Activated T-cell treated with anti-CD3 and anti-CD28 coated beads, Interleukin-2, amount 50 U/mL, for 72 hours (primary cell): ENCODE measurements around the gene UBR1. TPM values are rescaled to one million over a fixed set of nuclear protein-coding genes. Genes with fewer than 3 reads are reported as not detected.
"Not testable (repeated sequence)": the region's sequence is repeated elsewhere in the genome, so short reads cannot be mapped to it uniquely, and the experiment has no call there.

ENCODE experiments used
- ATAC-seq, 2 donors: fragments of 150-1000 bp; cut with Tn5 transposase; replicated peaks in 1 of 2; 2 replicates each; pipeline ENCODE4 v1.10.0; 2021; ENCODE audit warnings: moderate library complexity in 2 of 2, mild to moderate bottlenecking in 1 of 2
- DNase-seq, 2 donors: peaks; one replicate each; pipeline ENCODE4 v3.0.0; 2021 to 2022; ENCODE audit warnings: mixed read lengths in 1 of 2
- H3K27ac Mint-ChIP-seq: one replicate; pipeline ENCODE4 v1.8.0; 2022; ENCODE audit warnings: mild to moderate bottlenecking, moderate library complexity, mixed read lengths
- H3K27me3 Mint-ChIP-seq: one replicate; pipeline ENCODE4 v1.8.0; 2022; ENCODE audit warnings: low read depth, mixed read lengths
- H3K36me3 Mint-ChIP-seq, 2 donors: one replicate each; pipeline ENCODE4 v1.8.0; 2022; ENCODE audit warnings: mixed read lengths in 2 of 2, mild to moderate bottlenecking in 1 of 2; ENCODE audit not compliant: insufficient read depth in 2 of 2
- H3K4me1 Mint-ChIP-seq: one replicate; pipeline ENCODE4 v1.8.0; 2022; ENCODE audit warnings: low read depth, mixed read lengths
- H3K4me3 Mint-ChIP-seq, 2 donors: one replicate each; pipeline ENCODE4 v1.8.0; 2022; ENCODE audit warnings: mild to moderate bottlenecking in 2 of 2, mixed read lengths in 2 of 2, moderate library complexity in 2 of 2
- H3K9me3 Mint-ChIP-seq, 2 donors: one replicate each; pipeline ENCODE4 v1.8.0; 2022; ENCODE audit warnings: mixed read lengths in 2 of 2
- total RNA-seq, 2 donors: library from RNA; stranded (reverse); gene quantifications; one replicate each; pipeline ENCODE4 v1.2.3, GENCODE V29; 2022

UBR1 gene
- total RNA-seq, 2 donors from 2014 or later = 33.1 to 37.5 TPM

GRCh38 chr15:43071451-43071850 lies 34.4 kb downstream of the UBR1 start:
- Mint-ChIP-seq H3K4me3 (no peak overlapping the region), H3K27me3 (no peaks in the 10 kb centered on the region), H3K36me3 (peaks cover 7 to 28% of the 10 kb centered on the region in 2 donors), H3K27ac (no peak overlapping the region), H3K4me1 (peaks cover 11% of the 10 kb centered on the region), H3K9me3 (no peaks in the 10 kb centered on the region)
- DNase-seq (no peak), ATAC-seq (no peak)

- Mint-ChIP-seq H3K9me3 (no peaks in the 10 kb centered on the region), H3K27ac (no peak overlapping the region), H3K4me3 (no peak overlapping the region), H3K4me1 (peaks cover 11% of the 10 kb centered on the region), H3K27me3 (no peaks in the 10 kb centered on the region), H3K36me3 (peaks cover 7 to 32% of the 10 kb centered on the region in 2 donors)
- DNase-seq (no peak), ATAC-seq (no peak)
Observed at GRCh38 chr15:43070893-43071292, 34.9 kb downstream of the UBR1 start.

DNA sequence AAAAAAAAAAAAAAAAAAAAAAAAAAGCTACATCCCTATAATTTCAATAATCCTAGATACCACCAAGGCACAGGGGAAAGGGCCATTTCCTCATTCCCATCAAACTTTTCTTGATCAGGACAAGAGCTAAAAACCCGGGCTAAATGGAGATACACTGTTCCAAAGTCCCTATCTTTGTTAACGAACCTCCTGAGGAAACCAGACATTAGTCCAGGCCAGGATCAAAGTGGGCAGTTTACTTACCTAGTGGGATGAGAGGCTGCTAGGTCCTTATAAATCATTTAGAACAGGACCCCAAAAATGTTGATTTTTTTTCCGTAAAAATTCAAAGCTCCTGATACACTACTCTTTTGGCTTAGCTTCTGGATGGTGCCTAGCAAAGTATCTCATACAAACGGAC lies 35.6 kb downstream of the UBR1 start:
- no peaks in the 10 kb centered on the region for H3K9me3 Mint-ChIP-seq
- no peak for ATAC-seq
- DNase-seq = no peak
- H3K4me3 Mint-ChIP-seq = no peak overlapping the region
- H3K27me3 Mint-ChIP-seq = no peaks in the 10 kb centered on the region
- no peak overlapping the region for H3K27ac Mint-ChIP-seq
- peaks cover 10 to 32% of the 10 kb centered on the region in 2 donors for H3K36me3 Mint-ChIP-seq
- H3K4me1 Mint-ChIP-seq = peaks cover 11% of the 10 kb centered on the region

GRCh38 chr15:43067717-43068461 lies 37.9 kb downstream of the UBR1 start:
- H3K4me3 Mint-ChIP-seq = peak overlapping the region in 1 of 2 donors; percentile 47
- peaks cover 9 to 19% of the 10 kb centered on the region in 2 donors for H3K36me3 Mint-ChIP-seq
- H3K27ac Mint-ChIP-seq = peak overlapping the region; percentile 88
- peak; percentile 44 to 59 for DNase-seq
- H3K4me1 Mint-ChIP-seq = peaks cover 11% of the 10 kb centered on the region
- H3K9me3 Mint-ChIP-seq = no peaks in the 10 kb centered on the region
- no peaks in the 10 kb centered on the region for H3K27me3 Mint-ChIP-seq
- peak; percentile 98 to 99 for ATAC-seq

- no peaks in the 10 kb centered on the region for H3K27me3 Mint-ChIP-seq
- no peaks in the 10 kb centered on the region for H3K9me3 Mint-ChIP-seq
- DNase-seq (no peak), ATAC-seq (no peak)
- no peak overlapping the region for H3K27ac Mint-ChIP-seq
- H3K36me3 Mint-ChIP-seq = peaks cover 5 to 21% of the 10 kb centered on the region in 2 donors
- no peak overlapping the region for H3K4me3 Mint-ChIP-seq
- no peaks in the 10 kb centered on the region for H3K4me1 Mint-ChIP-seq
Observed at GRCh38 chr15:43056696-43057095, 49.1 kb downstream of the UBR1 start.

DNA sequence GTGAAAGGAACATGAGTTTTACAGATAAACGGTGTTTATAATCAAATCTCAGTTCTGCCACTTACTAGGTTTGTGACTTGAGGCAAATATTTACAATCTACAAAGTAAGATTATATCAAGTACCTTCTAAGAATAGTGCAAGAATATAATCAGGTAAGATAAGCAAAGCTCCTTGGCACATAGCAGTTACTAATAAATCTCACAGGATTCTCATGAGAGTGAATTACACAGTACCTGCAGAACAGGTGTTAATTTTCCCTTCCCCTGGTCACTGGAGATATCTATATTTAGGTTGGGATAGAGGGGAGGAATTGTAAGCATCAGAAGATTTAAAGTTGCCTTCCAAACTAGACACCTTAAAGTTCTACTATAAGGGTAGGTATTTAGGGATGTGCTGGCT lies 53.0 kb downstream of the UBR1 start:
- ATAC-seq (no peak), DNase-seq (no peak)
- Mint-ChIP-seq H3K4me3 (no peak overlapping the region), H3K4me1 (no peaks in the 10 kb centered on the region), H3K27ac (peak overlapping the region; percentile 18), H3K9me3 (no peaks in the 10 kb centered on the region), H3K36me3 (peaks cover 5 to 17% of the 10 kb centered on the region in 2 donors), H3K27me3 (no peaks in the 10 kb centered on the region)

- ATAC-seq = no peak
- no peaks in the 10 kb centered on the region for H3K9me3 Mint-ChIP-seq
- no peaks in the 10 kb centered on the region for H3K27me3 Mint-ChIP-seq
- H3K27ac Mint-ChIP-seq = peak overlapping the region; percentile 31
- no peaks in the 10 kb centered on the region for H3K4me1 Mint-ChIP-seq
- H3K4me3 Mint-ChIP-seq = no peak overlapping the region
- H3K36me3 Mint-ChIP-seq = peaks cover 10 to 27% of the 10 kb centered on the region in 2 donors
- DNase-seq = no peak
Observed at GRCh38 chr15:43048935-43049334, 56.9 kb downstream of the UBR1 start.

DNA sequence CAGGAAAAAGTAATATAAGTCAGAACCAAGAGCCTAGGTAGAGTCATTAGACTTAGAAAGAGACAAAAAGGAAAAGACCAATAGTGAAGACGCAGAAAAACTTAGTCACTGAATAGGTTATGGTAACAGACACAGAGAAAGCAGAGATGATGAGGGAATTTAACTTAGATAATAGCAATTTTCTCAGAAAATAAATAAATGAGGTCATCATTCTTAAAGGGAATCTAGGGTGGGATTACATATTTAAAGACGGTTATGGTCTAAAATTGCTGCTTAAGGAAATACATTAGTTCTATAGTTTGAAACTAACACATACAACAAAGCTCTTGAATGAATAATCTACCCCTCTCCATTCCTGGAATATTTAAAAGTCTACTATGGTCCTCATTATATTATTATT lies 59.4 kb downstream of the UBR1 start:
- H3K9me3 Mint-ChIP-seq = no peaks in the 10 kb centered on the region
- H3K27me3 Mint-ChIP-seq = no peaks in the 10 kb centered on the region
- H3K36me3 Mint-ChIP-seq = peaks cover 9 to 33% of the 10 kb centered on the region in 2 donors
- DNase-seq (no peak), ATAC-seq (no peak)
- no peak overlapping the region for H3K4me3 Mint-ChIP-seq
- H3K4me1 Mint-ChIP-seq = no peaks in the 10 kb centered on the region
- H3K27ac Mint-ChIP-seq = no peak overlapping the region

DNA sequence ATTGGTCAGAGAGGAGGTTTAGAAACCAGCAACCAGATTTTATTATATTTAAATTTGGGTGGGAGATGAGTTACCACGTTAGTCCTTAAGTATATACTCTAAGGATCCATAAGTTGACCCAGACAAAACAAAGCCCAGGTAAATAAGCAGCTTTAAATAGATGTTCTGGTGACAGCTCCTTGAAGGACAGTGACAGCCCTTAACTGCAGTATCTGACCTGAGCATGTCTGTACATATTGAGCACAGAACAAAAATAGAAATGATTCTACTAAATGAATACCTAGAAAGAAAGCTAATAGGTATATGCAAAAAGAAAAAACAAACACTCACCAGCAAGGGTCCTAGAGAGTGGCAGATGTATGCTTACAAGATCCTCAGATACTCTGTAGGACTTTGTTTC lies 63.0 kb downstream of the UBR1 start:
- no peaks in the 10 kb centered on the region for H3K4me1 Mint-ChIP-seq
- ATAC-seq (no peak), DNase-seq (no peak)
- peaks cover 13 to 38% of the 10 kb centered on the region in 2 donors for H3K36me3 Mint-ChIP-seq
- peaks cover 0 to 1% of the 10 kb centered on the region in 2 donors for H3K9me3 Mint-ChIP-seq
- H3K27ac Mint-ChIP-seq = no peak overlapping the region
- H3K4me3 Mint-ChIP-seq = no peak overlapping the region
- H3K27me3 Mint-ChIP-seq = no peaks in the 10 kb centered on the region

DNA sequence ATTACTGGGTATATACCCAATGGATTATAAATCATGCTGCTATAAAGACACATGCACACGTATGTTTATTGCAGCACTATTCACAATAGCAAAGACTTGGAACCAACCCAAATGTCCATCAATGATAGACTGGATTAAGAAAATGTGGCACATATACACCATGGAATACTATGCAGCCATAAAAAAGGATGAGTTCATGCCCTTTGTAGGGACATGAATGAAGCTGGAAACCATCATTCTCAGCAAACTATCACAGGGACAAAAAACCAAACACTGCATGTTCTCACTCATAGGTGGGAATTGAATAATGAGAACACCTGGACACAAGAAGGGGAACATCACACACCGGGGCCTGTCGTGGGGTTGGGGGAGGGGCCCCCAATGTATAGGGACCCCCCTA lies 64.8 kb downstream of the UBR1 start:
- peaks cover 11 to 35% of the 10 kb centered on the region in 2 donors for H3K36me3 Mint-ChIP-seq
- not testable (repeated sequence) for H3K4me1 Mint-ChIP-seq

GRCh38 chr15:43035240-43035639 lies 70.6 kb downstream of the UBR1 start:
- H3K4me1 Mint-ChIP-seq, H3K4me3 Mint-ChIP-seq, DNase-seq, H3K27me3 Mint-ChIP-seq, H3K27ac Mint-ChIP-seq, ATAC-seq, H3K9me3 Mint-ChIP-seq: not testable (repeated sequence)
- H3K36me3 Mint-ChIP-seq = peaks cover 0 to 15% of the 10 kb centered on the region in 2 donors

More for the DNA sequence above, 64.8 kb downstream of the UBR1 start:
- not testable (repeated sequence) for H3K4me3 Mint-ChIP-seq, H3K27ac Mint-ChIP-seq, ATAC-seq, H3K27me3 Mint-ChIP-seq, DNase-seq, H3K9me3 Mint-ChIP-seq

DNA sequence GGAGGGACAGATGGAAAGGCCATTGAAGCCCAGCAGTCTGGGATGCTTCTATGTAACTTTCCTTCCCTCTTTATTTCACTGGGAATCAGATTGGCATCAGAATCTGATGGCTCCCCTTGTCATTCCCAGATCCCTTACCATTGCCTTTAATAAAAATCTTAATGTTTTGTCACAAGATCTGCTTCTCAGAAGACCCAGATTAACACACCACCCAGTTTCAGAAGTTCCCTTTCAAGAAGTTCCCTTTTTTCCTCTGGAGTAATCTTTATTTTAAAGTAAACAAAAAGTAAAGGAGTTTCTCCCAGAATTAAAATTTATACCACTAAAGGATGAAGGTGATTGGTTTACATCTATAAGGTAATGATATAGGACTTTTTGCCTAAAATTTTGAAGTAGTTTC lies 76.4 kb downstream of the UBR1 start:
- Mint-ChIP-seq H3K36me3 (peaks cover 0 to 14% of the 10 kb centered on the region in 2 donors), H3K27ac (no peak overlapping the region), H3K4me1 (peaks cover 10% of the 10 kb centered on the region), H3K27me3 (no peaks in the 10 kb centered on the region), H3K4me3 (no peak overlapping the region), H3K9me3 (no peaks in the 10 kb centered on the region)
- DNase-seq (no peak), ATAC-seq (no peak)

GRCh38 chr15:43025150-43025549 lies 80.7 kb downstream of the UBR1 start:
- no peaks in the 10 kb centered on the region for H3K9me3 Mint-ChIP-seq

GRCh38 chr15:43014671-43015070 lies 91.2 kb downstream of the UBR1 start:
- not testable (repeated sequence) for H3K4me1 Mint-ChIP-seq, H3K27me3 Mint-ChIP-seq, DNase-seq, H3K4me3 Mint-ChIP-seq, H3K9me3 Mint-ChIP-seq, H3K27ac Mint-ChIP-seq, ATAC-seq
- peaks cover 4 to 13% of the 10 kb centered on the region in 2 donors for H3K36me3 Mint-ChIP-seq

More at GRCh38 chr15:43025150-43025549, 80.7 kb downstream of the UBR1 start:
- H3K27me3 Mint-ChIP-seq = no peaks in the 10 kb centered on the region
- no peak overlapping the region for H3K4me3 Mint-ChIP-seq
- DNase-seq (no peak), ATAC-seq (no peak)
- H3K27ac Mint-ChIP-seq = peak overlapping the region; percentile 42
- peaks cover 10% of the 10 kb centered on the region for H3K4me1 Mint-ChIP-seq
- peaks cover 5 to 13% of the 10 kb centered on the region in 2 donors for H3K36me3 Mint-ChIP-seq
